Stromal cell of bone marrow (primary cell): ENCODE results near the gene WDR90.

Experiments used
- DNase-seq: peaks from one replicate; pipeline ENCODE4 v3.0.0-alpha.2; 2012; ENCODE audit warnings: low read depth

Gene WDR90

DNA sequence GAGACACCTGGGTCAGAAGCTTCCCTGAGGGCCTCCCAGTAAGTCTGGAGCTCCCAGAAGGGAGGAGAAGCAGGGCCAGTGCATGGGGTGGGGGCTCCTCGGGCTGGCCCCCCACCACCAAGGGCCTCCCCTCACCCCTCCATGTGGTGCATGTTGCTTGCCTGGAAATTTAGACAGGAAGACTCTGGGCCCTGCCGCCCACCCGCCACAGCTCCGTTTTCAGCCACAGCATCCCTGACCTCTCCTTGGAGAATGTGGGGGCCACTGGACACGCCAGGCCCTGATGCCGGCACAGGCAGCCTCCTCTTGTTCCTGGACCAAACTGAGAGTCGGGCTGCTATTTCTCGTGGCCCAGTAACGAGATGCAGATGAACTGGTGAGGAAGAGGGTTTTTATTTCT is 10.3 kb upstream of the WDR90 start:
- no peak for DNase-seq

DNA sequence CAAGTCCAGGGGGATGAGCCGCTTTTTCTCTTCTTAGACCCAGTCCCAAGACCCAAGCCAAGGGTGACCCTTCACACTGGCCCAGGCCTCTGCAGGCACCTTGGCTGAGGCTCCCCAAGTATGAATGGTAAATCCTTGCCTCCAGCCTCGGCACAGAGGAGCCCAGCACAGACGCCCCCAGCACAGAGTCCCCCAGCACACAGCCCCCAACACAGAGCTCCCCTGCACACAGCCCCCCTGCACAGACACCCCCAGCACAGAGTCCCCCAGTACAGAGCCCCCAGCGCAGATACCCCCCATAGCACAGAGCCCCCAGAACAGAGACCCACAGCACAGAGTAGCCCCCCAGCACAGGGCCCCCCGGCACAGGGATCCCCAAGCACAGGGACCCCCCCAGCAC is 8.6 kb upstream of the WDR90 start:
- no peak for DNase-seq

DNA sequence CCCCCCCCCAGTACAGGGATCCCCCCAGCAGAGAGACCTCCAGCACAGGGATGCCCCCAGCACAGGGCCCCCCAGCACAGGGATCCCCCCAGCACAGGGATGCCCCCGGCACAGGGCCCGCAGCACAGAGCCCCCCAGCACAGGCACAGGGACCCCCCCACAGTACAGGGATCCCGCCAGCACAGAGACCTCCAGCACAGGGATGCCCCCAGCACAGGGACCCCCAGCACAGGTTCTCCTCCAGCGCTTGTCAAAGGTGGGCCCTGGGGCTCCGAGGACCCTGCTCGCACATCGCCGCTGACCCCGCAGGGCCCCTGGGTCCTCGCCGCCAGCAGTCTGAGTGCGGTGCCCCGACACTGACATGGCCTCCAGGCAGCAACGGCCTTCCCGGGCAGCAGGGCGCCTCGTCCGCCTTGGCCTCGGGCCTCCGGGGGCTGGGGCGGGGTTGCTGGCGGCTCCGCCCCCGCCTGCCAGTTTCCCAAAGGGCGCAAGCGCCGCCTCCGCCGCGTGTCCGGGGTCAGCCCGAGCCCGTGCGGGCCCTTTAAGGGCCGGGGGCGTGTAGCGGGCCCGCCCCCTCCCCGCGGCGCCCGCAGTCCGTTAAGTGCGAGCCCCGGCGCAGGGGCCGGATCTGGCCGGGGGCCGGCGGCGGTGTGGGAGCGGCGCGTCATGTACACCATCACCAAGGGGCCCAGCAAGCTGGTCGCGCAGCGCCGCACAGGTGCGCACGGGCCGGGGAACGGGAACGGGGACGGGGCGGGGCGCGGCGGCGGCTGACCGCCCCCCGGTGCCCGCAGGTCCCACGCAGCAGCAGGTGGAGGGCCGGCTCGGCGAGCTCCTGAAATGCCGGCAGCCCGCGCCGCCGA is 7.6 kb upstream of the WDR90 start, which contains the start of gene MCRIP2:
Gene MCRIP2 (plus strand): TSS at position 503 of the 863 bp plus-strand sequence. CDS start 164 bp downstream, at position 667.
- DNase-seq, result peak; percentile 40

DNA sequence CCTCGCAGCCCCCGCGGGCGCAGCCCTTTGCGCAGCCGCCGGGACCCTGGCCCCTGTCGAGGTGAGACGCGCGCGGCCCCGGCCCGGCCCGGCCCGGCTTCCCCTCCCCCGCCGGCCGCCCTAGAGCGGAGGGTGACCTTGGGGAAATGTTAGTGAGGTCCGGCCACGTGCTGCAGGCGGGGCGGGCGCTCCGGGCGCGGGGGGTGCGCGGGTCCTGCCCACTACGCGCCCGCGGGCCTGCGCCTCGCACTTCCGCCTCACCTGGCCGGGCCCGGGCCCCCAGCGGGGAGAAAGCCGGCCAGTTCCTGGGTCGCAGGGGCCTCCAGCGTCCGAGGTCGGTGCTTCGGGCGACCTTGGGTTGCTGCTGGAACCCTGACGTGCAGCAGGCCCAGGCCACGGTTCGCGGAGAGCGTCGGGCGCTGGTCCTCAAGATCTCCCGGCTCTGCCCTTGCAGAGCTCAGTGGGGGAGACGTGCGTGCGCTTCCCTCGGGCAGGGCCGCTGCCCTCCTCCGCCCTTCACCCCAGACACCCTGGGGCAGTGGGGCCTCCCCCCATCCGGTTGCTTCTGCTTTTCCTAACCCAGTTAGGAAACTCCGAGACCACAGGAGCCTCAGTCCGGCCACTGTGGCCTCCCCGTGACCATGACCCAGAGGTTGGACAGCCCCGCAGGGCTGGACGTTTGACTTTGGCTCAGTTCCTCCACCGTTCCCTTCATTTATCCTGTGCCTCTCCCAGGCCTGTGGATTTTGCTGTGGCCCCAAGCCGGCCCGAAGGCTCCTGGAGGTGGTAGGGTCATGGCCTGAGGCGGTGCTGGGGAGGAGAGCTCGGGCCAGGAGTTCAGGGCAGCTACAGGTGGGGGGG is 6.7 kb upstream of the WDR90 start:
- no peak for DNase-seq

DNA sequence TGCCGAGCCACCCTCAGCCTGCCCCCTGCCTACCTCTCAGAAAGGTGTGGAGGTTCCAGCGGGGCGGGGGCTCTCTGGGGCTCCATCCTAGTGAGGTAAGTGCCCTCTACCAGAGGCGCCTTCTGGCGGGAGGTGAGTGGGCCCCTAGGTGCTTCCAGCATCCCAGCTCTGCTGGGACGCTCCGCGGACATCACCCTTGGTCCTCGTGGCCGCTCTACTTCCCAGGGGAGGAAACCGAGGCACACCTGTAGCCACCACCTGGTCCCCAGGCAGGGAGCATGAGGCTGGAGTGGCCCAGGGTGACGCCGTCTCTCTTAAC is 6.2 kb upstream of the WDR90 start:
- DNase-seq, result no peak

DNA sequence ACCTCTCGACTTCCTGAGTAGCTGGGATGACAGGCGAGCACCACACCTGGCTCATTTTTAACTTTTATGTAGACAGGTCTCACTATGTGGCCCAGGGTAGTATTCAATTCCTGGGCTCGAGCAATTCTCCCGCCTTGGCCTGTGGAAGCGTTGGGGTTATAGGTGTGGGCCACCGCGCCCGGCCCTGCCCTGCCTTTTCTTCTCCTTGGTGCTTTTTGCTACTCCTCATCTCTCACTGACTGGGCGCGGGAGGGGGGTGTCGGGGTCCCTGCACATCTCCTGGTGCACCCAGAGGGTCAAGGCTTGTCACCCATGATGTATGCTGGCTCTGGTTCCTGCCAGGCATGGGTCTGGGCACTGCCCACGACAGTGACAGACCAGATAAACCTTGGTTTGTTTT is 4.6 kb upstream of the WDR90 start:
- no peak for DNase-seq

DNA sequence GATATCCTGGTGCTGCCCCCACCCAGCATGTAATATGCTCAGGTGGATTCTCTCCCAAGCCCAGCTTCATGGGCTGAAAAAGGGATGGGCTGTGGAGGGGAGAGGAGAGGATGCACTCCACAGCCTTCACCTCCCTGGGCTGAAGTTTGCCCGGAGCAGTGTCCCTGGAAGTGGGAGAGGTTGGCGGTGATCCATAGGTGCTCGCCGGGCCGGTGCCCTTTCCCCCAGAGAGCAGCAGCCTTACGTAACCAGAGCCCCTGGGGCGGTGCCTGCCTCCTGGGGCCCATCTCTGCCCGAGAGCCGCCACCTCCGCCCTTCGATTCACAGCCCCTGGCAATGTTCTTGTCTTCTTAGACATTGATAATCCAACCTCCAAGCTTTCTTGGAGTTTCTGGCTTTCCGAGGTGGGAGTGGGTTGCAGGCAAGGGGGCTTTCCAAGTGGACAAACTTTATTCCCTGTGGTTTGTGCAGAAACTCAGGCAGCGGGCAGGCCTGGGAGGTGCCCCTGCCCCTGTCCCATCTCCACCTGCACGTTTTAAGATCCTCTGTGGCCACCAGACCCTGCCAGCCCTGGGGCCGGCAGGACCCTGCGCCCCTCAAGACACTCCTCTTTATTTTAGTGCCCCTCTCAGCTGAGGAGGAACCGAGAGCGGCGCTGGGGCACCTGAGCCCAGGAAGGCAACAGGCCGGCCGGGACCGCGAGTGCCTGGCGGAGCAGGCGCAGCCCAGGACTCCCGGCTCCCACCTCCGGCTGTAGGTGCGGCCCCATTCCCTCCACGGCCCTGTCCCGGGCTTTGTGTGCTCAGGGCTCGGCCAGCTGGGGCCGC is 3.1 kb upstream of the WDR90 start:
- no peak for DNase-seq

DNA sequence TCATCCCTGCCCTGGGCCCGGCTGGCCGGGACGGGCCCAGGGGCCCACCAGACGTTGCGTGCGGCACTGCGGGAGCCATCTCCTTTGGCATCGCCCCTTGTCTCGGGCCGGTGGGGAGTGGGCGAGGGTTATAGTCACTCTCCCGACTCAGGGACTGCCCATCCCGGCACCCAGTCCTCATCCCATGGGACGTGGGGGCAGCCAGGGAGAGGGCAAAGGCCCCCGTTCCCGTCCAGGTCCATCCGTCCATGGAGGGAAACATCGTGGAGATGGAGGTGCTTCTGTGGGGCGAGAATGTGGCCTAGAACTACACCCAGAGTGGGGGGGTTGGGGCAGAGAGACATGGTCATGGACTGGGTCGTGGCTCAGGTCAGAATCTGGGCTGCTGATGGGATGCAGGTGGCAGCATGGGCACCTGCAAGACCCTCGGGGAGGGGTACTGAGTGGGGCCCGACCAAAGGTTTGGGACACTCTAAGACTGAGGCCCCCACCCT is 2.4 kb upstream of the WDR90 start:
- DNase-seq, result no peak

DNA sequence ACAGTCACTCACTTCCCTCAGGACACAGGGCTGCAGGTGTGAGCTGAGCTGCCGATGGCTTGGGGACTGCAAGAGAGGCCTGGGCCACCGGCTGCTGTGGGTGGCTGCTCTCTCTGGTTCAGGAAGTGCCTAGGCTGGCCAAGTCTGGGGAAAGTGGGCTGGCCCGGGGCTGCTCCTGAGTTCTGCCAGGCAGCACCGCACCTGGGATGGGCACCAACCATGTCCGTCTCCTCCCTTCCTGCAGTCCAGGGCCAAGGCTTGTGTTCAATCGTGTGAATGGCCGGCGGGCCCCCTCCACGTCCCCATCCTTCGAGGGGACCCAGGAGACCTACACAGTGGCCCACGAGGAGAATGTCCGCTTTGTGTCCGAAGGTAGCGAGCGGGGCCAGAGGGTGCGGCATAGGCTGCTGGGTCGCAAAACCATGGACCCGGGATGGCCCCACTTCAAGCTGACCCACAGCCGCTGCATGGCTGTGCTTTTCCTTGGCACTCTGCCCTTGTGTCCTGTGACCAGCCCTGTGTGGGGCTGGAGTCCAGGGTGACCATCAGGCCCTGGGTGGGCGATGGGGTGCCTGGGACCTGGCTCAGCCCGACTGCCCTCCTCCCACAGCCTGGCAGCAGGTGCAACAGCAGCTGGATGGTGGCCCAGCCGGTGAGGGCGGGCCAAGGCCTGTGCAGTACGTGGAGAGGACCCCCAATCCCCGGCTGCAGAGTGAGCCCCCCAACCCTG is 1.8 kb upstream of the WDR90 start:
- no peak for DNase-seq

DNA sequence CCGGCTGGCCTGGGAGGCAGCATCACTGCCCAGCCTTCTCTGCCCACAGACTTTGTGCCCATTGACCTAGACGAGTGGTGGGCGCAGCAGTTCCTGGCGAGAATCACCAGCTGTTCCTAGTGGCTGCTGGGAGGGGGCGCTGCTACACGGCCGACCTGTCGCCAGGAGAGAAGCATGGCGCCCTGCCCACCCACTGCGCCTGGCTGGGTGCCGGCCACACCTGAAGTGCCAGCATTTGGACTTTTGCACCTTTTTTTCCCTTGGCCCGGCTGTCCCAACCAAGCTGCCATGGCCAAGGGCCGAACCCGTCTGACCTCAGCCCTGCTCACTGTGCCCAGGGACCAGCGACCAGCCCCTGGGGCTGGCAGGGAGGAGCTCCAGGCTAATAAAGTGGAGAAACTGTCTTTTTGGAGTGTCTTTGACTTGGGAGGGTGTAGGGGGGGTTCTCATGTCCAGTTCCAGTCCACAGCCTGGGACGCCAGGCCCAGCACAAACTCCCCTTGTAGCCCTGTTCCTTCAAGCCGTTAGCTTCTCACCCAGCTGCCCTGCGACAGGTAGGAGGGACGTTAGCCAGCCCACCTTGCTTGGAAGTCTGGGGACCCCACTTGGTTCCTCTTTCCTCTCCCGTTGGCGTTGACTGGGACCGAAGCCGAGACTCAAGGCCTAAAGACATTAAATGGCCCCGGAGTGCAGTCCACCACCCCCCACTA is 939 bp upstream of the WDR90 start:
- DNase-seq, result no peak

DNA sequence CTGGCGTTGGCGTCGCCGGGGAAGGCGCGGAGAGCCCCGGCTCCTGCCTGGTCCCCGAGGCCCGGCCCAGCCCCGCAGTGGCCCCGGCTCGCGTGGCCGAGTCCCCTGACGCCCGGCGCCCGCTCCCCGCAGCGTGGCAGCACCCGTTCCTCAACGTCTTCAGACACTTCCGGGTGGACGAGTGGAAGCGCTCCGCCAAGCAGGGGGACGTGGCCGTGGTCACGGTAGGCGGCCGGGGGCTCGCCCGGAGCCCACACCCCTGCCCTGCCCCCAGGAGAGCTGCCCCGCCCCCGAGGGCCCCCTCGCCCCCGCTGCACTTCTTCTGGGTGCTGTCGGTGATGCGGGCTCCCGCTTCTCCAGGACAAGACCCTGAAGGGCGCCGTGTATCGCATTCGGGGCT is 466 bp downstream of the WDR90 start:
- no peak for DNase-seq

DNA sequence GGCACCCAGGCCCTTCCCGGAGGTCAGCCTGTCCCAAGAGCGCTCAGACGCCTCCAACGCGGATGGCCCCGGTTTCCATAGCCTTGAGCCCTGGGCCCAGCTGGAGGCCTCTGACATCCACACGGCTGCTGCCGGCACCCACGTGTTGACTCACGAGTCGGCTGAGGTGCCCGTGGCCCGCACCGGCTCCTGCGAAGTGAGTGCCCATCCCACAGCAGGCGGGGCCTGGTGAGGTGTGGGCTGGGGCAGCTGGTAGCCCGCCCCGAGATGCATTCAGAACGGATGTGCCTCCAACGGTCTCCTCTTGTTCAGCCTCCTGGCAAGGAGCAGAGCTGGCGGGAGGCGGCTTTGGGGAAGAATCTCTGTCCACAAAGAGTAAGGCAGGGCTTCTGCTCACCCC is 2.7 kb downstream of the WDR90 start:
- no peak for DNase-seq

DNA sequence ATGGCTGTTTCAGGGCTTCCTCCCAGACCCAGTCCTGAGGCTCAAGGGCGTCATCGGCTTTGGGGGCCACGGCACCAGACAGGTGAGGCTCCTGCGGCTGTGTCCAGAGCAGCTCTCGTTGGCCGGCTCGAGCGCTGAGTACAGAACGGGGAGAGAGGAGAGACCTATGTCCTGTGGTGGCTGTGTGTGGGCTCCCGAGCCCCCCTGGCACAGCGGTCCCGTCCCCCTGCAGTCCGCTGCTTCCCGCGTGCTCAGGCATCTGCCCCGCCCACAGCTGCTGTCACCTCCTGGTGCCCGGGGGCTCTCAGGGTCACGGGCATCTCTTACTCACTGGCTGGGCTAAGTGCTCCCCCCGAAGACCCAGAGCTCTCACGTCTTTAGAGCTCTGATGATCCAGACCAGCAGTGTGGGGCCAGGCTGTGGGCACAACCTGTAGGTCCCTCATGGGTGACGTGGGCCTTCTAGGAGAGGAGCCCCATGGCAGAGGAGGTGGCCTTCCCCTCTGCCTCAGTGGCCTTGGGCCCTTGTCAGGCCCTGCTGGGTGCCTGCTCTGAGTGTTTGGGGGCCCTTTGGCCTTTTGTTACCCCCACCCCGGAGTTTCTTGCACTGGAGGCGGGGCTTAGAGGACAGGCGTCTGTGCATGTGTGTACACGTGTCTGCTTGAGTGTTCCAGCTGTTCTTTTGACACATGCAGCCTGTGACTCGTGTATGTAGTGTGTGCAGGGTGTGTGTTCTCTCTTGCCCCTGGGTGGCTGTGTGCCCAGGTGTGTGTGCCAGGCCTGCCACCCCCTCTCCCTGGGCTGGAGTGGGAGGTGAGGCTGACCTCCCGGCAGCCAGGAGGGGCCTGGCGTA is 3.5 kb downstream of the WDR90 start:
- no peak for DNase-seq

DNA sequence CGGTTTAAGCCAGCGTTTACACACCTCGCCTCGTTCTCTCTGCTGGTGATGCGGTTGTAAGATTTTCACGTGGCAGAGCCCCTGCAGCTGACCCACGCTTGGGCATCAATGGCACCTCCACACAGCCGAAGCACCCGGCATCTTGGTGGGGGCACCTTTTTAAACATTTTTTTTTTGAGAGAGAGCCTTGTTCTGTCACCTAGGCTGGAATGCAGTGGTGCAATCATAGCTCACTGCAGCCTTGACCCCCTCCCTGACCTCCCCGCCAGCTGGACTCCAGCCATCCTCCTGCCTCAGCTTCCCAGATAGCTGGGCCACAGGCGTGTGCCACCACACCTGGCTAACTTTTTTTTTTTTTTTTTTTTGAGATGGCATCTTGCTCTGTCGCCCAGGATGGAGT is 4.9 kb downstream of the WDR90 start:
- no peak for DNase-seq

DNA sequence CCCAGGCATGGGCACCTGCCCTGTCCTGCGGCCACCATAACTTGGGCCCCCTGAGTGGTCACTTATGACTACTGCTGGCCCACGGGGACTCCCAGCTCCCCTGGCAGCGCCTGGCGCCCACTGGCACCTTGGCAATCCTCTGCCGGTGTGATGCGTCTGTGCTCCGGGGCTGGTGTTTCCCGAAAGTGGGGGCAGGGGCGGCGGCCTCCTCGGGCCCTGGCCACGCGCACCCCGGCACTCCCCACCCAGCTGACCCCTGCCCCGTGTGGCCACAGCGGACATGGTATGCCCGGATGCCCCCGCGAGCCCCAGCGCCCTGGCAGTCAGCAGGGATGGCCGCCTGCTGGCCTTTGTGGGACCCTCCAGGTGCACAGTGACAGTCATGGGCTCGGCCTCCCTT is 8.3 kb downstream of the WDR90 start:
- no peak for DNase-seq

DNA sequence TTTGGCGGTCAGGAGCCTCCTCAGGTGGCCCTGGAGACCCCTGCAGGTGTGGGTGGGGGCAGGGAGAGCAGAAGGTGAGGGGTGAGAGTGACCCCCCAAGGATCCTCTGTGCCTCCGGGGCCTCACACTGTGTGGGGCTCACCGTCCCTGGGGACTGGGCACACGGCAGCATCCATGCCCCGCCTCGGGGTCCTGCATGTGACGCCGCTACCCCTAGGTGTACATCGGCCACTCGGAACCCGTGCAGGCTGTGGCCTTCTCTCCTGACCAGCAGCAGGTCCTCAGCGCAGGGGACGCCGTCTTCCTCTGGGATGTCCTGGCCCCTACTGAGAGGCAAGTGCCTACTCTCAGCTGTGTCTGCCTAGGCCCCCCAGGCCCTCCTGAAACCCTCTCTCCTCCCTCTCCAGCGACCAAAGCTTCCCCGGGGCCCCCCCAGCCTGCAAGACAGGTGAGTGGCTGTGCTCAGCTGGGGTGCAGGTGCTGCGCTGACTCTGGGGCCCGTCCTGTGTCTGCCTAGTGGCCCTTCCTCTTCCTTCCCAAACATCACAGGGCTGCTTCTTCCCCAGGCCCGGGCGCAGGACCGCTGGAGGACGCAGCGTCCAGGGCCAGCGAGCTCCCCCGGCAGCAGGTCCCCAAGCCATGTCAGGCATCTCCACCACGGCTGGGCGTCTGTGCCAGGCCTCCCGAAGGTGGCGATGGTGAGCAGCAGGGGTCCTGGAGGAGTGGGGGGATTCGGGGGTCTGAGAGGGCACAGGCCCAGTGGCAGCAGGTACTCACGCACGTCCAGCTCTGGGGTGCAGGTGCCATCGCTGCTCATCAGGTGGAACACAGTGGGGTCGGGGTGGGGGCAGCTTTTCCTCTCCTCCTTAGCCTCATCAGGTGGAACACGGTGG is 9.8 kb downstream of the WDR90 start:
- no peak for DNase-seq

DNA sequence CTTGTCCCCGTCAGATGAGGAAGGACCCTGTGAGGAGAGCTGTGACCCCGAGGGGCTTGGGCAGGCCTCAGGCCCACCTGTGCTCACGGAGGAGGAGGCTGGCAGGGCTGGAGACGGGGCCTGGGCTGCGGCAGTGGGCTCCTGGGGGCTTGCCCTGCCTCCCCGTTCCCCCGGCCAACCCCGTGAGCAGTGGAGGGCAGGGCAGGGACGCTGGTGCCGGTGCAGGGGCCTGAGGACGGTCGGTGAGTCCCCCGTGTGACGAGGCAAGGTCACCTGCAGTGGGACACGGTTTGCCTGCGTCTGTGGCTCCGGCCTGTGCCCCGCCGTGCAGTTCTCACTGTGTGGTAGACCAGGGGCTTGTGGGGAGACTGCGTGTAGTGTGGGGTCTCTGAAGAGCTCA is 10.5 kb downstream of the WDR90 start:
- DNase-seq, result no peak

DNA sequence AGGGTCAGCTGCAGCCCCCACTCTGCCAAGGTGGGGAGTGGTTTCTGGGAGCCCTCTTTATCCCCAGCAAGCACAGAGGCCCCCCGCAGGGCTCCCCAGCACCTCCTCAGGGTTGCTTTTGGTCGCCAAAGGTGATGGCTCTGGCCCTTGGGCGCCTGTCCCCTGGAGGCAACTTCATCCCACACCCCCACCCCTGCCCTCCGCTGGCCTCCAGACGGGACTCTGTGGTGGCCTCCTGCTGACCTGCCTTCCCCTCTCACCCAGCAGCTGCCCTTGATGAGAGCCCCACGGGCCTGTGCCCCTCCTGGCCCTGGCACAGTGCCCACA is 10.9 kb downstream of the WDR90 start:
- DNase-seq, result no peak
